ENCODE results near the gene HK1. TPM values are rescaled to one million over a fixed set of nuclear protein-coding genes. Genes with fewer than 3 reads are reported as not detected.

The HK1 gene
- total RNA-seq, 1 donor from 2014 or later: 162 TPM

DNA sequence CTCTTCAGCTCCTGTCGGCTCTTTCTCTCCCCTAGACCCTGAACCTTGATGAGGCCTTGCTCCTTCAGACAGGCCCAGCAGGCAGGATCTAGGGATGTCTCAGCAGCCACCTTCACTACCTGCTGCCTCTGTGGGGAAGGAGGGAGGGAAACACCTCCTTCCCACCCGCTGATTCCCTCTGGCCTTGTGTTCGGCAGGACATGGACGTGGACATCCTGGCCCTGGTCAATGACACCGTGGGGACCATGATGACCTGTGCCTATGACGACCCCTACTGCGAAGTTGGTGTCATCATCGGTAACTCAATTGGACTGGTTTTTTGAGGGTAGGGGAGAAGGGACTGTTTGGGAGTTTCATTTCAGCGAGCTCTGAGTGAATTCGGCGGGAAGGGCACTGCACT, 37.8 kb upstream of the HK1 start:
- Mint-ChIP-seq H3K9me3 (ENCODE audit: unreplicated experiment) (no peaks in the 10 kb centered on the region), H3K4me1 (ENCODE audit: unreplicated experiment) (peaks cover 8% of the 10 kb centered on the region), H3K27me3 (ENCODE audit: unreplicated experiment) (peaks cover 1% of the 10 kb centered on the region), H3K36me3 (ENCODE audit: low read depth, unreplicated experiment) (no peaks in the 10 kb centered on the region), H3K4me3 (ENCODE audit: unreplicated experiment) (no peak overlapping the region), H3K27ac (ENCODE audit: unreplicated experiment) (no peak overlapping the region)
- TF ChIP-seq, protein P1, sequence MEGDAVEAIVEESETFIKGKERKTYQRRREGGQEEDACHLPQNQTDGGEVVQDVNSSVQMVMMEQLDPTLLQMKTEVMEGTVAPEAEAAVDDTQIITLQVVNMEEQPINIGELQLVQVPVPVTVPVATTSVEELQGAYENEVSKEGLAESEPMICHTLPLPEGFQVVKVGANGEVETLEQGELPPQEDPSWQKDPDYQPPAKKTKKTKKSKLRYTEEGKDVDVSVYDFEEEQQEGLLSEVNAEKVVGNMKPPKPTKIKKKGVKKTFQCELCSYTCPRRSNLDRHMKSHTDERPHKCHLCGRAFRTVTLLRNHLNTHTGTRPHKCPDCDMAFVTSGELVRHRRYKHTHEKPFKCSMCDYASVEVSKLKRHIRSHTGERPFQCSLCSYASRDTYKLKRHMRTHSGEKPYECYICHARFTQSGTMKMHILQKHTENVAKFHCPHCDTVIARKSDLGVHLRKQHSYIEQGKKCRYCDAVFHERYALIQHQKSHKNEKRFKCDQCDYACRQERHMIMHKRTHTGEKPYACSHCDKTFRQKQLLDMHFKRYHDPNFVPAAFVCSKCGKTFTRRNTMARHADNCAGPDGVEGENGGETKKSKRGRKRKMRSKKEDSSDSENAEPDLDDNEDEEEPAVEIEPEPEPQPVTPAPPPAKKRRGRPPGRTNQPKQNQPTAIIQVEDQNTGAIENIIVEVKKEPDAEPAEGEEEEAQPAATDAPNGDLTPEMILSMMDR (IDR thresholded peaks at IDR 0.05; ENCODE audit: unreplicated experiment): no peak
- no peak for DNase-seq (ENCODE audit: low spot score)

DNA sequence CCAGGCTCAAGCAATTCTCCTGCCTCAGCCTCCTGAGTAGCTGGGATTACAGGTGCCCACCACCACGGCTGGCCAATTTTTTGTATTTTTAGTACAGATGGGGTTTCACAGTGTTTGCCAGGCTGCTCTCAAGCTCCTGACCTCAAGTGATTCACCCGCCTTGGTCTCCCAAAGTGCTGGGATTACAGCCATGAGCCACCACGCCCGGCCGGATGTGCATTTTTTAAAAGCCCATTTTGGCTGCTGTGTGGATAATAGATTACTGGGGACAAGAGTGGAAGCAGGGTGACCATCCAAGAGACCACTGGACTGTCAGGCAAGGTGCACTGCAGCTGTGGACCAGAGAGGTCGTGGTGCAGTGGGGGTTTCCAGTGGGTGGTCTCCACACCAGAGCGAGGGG, 36.7 kb upstream of the HK1 start:
- Mint-ChIP-seq H3K27me3 (ENCODE audit: unreplicated experiment) (peaks cover 1% of the 10 kb centered on the region), H3K9me3 (ENCODE audit: unreplicated experiment) (no peaks in the 10 kb centered on the region), H3K4me3 (ENCODE audit: unreplicated experiment) (no peak overlapping the region), H3K27ac (ENCODE audit: unreplicated experiment) (no peak overlapping the region), H3K36me3 (ENCODE audit: low read depth, unreplicated experiment) (no peaks in the 10 kb centered on the region), H3K4me1 (ENCODE audit: unreplicated experiment) (peaks cover 8% of the 10 kb centered on the region)
- TF ChIP-seq, protein P1 (IDR thresholded peaks at IDR 0.05; ENCODE audit: unreplicated experiment): no peak
- no peak for DNase-seq (ENCODE audit: low spot score)

DNA sequence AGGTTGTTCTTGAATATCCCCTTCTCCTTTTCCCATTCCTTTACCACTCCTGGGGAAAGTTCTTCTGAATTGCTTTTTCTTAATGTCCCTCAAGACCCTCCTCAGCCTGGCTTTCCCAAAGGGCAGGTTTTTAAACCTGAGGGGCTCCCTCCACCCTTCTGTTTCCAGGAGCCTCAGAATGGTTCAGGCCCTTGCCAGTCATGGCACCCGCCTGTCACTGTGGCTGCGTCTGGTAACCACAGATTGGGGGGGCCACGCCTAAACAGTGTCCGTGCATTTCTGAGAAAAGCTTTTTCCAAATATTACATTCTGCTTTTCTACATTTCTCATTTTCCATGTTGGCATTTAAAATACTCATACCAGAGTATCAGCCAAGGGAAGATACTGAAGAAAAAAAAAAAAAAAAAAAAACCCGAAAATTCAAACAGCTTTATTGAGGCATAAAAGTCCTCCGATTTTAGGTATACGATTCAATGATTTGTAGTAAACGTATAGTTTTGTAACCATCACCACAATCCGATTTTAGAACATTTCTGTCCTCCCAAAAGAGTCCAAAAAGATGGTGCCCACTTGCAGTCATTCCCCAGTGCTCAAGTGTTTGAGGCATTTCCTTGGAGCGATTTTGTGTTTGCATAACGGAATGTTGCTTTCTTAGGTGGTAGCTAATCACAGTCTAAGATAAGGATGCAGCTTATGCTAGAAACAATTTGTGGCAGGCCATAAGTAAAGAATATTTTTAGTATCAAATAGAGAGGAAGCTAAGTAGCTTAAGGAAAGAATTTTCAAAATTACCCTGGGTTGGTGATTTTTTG, 36.0 kb upstream of the HK1 start:
- peaks cover 4% of the 10 kb centered on the region for H3K4me1 Mint-ChIP-seq (ENCODE audit: unreplicated experiment)
- DNase-seq (ENCODE audit: low spot score): no peak
- no peak overlapping the region for H3K27ac Mint-ChIP-seq (ENCODE audit: unreplicated experiment)

DNA sequence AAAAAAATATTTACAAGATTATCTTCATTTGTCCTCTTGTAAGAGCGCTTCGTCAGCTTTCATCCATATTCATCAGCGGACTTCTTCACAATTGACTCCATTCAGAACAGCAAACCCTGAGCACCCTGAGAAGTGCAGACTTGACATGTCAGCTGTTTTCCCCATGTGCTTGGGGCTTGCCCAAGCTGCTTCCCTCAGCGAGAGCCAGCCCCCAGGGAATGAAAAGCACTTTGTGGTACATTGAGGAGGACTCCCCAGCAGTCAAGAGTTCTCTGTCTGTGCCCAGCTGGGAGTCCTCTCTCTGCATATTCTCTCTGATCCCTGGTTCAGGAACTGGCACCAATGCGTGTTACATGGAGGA, 35.5 kb upstream of the HK1 start:
- Mint-ChIP-seq H3K27me3 (ENCODE audit: unreplicated experiment) (peaks cover 1% of the 10 kb centered on the region), H3K36me3 (ENCODE audit: low read depth, unreplicated experiment) (no peaks in the 10 kb centered on the region), H3K9me3 (ENCODE audit: unreplicated experiment) (no peaks in the 10 kb centered on the region), H3K4me3 (ENCODE audit: unreplicated experiment) (no peak overlapping the region), H3K4me1 (ENCODE audit: unreplicated experiment) (peaks cover 4% of the 10 kb centered on the region), H3K27ac (ENCODE audit: unreplicated experiment) (no peak overlapping the region)
- DNase-seq (ENCODE audit: low spot score): no peak
- TF ChIP-seq, protein P1 (IDR thresholded peaks at IDR 0.05; ENCODE audit: unreplicated experiment): no peak

More for the DNA sequence above, 36.0 kb upstream of the HK1 start:
- no peaks in the 10 kb centered on the region for H3K36me3 Mint-ChIP-seq (ENCODE audit: low read depth, unreplicated experiment)
- peaks cover 1% of the 10 kb centered on the region for H3K27me3 Mint-ChIP-seq (ENCODE audit: unreplicated experiment)
- TF ChIP-seq, protein P1 (IDR thresholded peaks at IDR 0.05; ENCODE audit: unreplicated experiment): no peak
- no peaks in the 10 kb centered on the region for H3K9me3 Mint-ChIP-seq (ENCODE audit: unreplicated experiment)
- H3K4me3 Mint-ChIP-seq (ENCODE audit: unreplicated experiment): no peak overlapping the region

DNA sequence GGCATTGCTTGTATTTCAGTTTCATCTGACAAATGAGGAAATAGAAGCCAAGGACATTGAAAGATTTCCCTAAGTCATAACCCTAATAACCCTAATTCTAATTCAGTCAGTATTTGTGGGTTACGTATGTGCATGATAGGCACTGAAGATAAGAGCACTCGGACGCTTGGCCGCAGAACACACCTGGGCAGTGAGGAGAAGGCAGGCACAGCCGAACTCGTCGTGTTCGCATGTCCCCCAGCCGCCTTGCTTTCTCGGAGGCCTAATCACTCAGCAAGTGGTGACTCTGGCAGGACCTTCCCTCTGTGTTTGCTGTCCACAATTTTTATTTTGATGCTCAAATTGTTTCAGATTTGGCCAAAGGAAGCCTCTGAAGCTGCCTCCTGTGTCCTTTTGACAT, 34.5 kb upstream of the HK1 start:
- no peak overlapping the region for H3K27ac Mint-ChIP-seq (ENCODE audit: unreplicated experiment)
- no peaks in the 10 kb centered on the region for H3K36me3 Mint-ChIP-seq (ENCODE audit: low read depth, unreplicated experiment)
- TF ChIP-seq, protein P1 (IDR thresholded peaks at IDR 0.05; ENCODE audit: unreplicated experiment): no peak
- peaks cover 1% of the 10 kb centered on the region for H3K27me3 Mint-ChIP-seq (ENCODE audit: unreplicated experiment)
- no peaks in the 10 kb centered on the region for H3K9me3 Mint-ChIP-seq (ENCODE audit: unreplicated experiment)
- DNase-seq (ENCODE audit: low spot score): no peak
- H3K4me3 Mint-ChIP-seq (ENCODE audit: unreplicated experiment): no peak overlapping the region
- peaks cover 6% of the 10 kb centered on the region for H3K4me1 Mint-ChIP-seq (ENCODE audit: unreplicated experiment)

Data from endothelial cell (in vitro differentiated cells).